Keratinocyte (primary cell): ENCODE results near the gene TMEM169. TPM values are rescaled to one million over a fixed set of nuclear protein-coding genes. Genes with fewer than 3 reads are reported as not detected.

Source experiments
- DNase-seq: peaks from one replicate; pipeline ENCODE4 v3.0.0-alpha.2; 2011; ENCODE audit warnings: low read depth, missing footprints, low spot score
- FAIRE-seq: peaks from 2 replicates; lab custom pipeline; 2011; peaks lifted over from hg19 to GRCh38; lab: Jason Lieb, UNC
- H2AFZ ChIP-seq: 2 replicates; pipeline ENCODE4 v1.6.0; 2012; ENCODE audit warnings: low read length, control low read depth, inconsistent platforms; ENCODE audit not compliant: control insufficient read depth
- H3K27ac ChIP-seq: 2 replicates; pipeline ENCODE4 v1.5.1; 2011; ENCODE audit warnings: low read length; ENCODE audit not compliant: control insufficient read depth, insufficient read depth
- H3K27me3 ChIP-seq: 3 replicates; pipeline ENCODE4 v1.6.0; 2011; ENCODE audit warnings: low read length; ENCODE audit not compliant: control insufficient read depth, insufficient read depth; ENCODE audit errors: extremely low read depth
- H3K36me3 ChIP-seq, 2 experiments: 2 replicates in 1 of 2; 3 replicates in 1 of 2; pipeline ENCODE4 v1.5.1; 2011; ENCODE audit warnings: low read length in 2 of 2, mild to moderate bottlenecking in 1 of 2; ENCODE audit not compliant: control insufficient read depth in 2 of 2, insufficient read depth in 2 of 2; ENCODE audit errors: extremely low read depth in 1 of 2
- H3K4me1 ChIP-seq: 3 replicates; pipeline ENCODE4 v1.5.1; 2011; ENCODE audit warnings: low read length; ENCODE audit not compliant: control insufficient read depth, insufficient read depth; ENCODE audit errors: extremely low read depth
- H3K4me2 ChIP-seq: 3 replicates; pipeline ENCODE4 v1.6.0; 2011; ENCODE audit warnings: low read depth, low read length; ENCODE audit not compliant: control insufficient read depth, insufficient read depth; ENCODE audit errors: extremely low read depth
- H3K4me3 ChIP-seq, 3 experiments: fragments of 200-600 bp in 1 of 3; sonication (generic) in 1 of 3; 2 replicates in 2 of 3; 3 replicates in 1 of 3; pipeline ENCODE4 v1.5.1; 2011 to 2016; ENCODE audit warnings: low read length in 3 of 3, mild to moderate bottlenecking in 3 of 3, control low read depth in 2 of 3, inconsistent platforms in 1 of 3, low read depth in 1 of 3, mixed read lengths in 1 of 3, mixed run types in 1 of 3, moderate library complexity in 1 of 3; ENCODE audit not compliant: control insufficient read depth in 2 of 3, insufficient read depth in 2 of 3; ENCODE audit errors: extremely low read depth in 1 of 3
- H3K79me2 ChIP-seq: 2 replicates; pipeline ENCODE4 v1.6.0; 2012; ENCODE audit warnings: low read length; ENCODE audit not compliant: control insufficient read depth, insufficient read depth
- H3K9ac ChIP-seq: 3 replicates; pipeline ENCODE4 v1.6.0; 2011; ENCODE audit warnings: low read length; ENCODE audit not compliant: control insufficient read depth, insufficient read depth; ENCODE audit errors: extremely low read depth
- H3K9me1 ChIP-seq: 3 replicates; pipeline ENCODE4 v1.6.0; 2011; ENCODE audit warnings: low read length; ENCODE audit not compliant: control insufficient read depth, insufficient read depth; ENCODE audit errors: extremely low read depth
- H3K9me3 ChIP-seq: 2 replicates; pipeline ENCODE4 v1.5.1; 2012; ENCODE audit warnings: low read depth, low read length; ENCODE audit not compliant: control insufficient read depth
- H4K20me1 ChIP-seq: 3 replicates; pipeline ENCODE4 v1.6.0; 2011; ENCODE audit warnings: low read length; ENCODE audit not compliant: control insufficient read depth, insufficient read depth; ENCODE audit errors: extremely low read depth
- CTCF ChIP-seq, 3 experiments: IDR thresholded peaks in 1 of 3; conservative IDR thresholded peaks in 1 of 3; optimal IDR thresholded peaks in 1 of 3; 2 replicates in 2 of 3; 3 replicates in 1 of 3; pipeline versions ENCODE3 to v1.5.1; 2011; ENCODE audit warnings: low read length in 3 of 3, mild to moderate bottlenecking in 3 of 3, moderate library complexity in 2 of 3, control low read depth in 1 of 3, inconsistent platforms in 1 of 3; ENCODE audit not compliant: insufficient read depth in 2 of 3; ENCODE audit errors: extremely low read depth in 1 of 3
- EZH2 ChIP-seq: IDR thresholded peaks from one replicate; pipeline ENCODE4 v1.6.1; 2012; ENCODE audit warnings: inconsistent platforms, mild to moderate bottlenecking, low read length, moderate library complexity
- dilution Hi-C: fragments of 300-500 bp; cut with MboI; formaldehyde crosslinking; loops from one replicate; pipeline ENCODE4 v1.7.0; 2020; ENCODE audit warnings: low sequenced_read_pairs; ENCODE audit not compliant: extremely low pct_ligation_motif_present
- polyA plus RNA-seq, 5 experiments: library from polyadenylated mRNA; depleted of rRNA in 3 of 5; stranded (reverse) in 3 of 5; stranded (forward) in 1 of 5; unstranded in 1 of 5; fragments of >200 nt; gene quantifications; 1 replicate in 1 of 5; 2 replicates in 3 of 5; 3 replicates in 1 of 5; pipeline versions ENCODE4 v1.2.1 to v1.2.3, GENCODE V29; 2011 to 2012; ENCODE audit warnings: missing spikeins in 2 of 5, low read depth in 1 of 5, low replicate concordance in 1 of 5

TMEM169 gene
- polyA plus RNA-seq, 1 donor (not counting 4 experiments of a cell fraction or from before 2014, with no cell fraction given), result not detected

- H3K27me3 ChIP-seq, result no peaks in the 10 kb centered on the region
- TF ChIP-seq CTCF (optimal IDR thresholded peaks at IDR 0.05 in 1 of 3, IDR thresholded peaks at IDR 0.05 in 1 of 3, conservative IDR thresholded peaks at IDR 0.05 in 1 of 3; ENCODE audit: extremely low read depth in 1 of 3, insufficient read depth in 2 of 3, low read length in 3 of 3), result no peak
- no peak for TF ChIP-seq EZH2
- H3K9ac ChIP-seq, result peak overlapping the region; percentile 61
- H3K4me2 ChIP-seq, result peak overlapping the region; percentile 85
- H3K4me3 ChIP-seq, result peak overlapping the region; percentile 9 to 52 (median 37)
- no peaks in the 10 kb centered on the region for H3K9me3 ChIP-seq
- no peaks in the 10 kb centered on the region for H3K9me1 ChIP-seq
- dilution Hi-C loops, result no loop called here
- DNase-seq (no peak), FAIRE-seq (no peak)
- H4K20me1 ChIP-seq, result no peaks in the 10 kb centered on the region
- H3K79me2 ChIP-seq, result peaks cover 36% of the 10 kb centered on the region
- no peak overlapping the region for H3K27ac ChIP-seq
- peaks cover 28% of the 10 kb centered on the region for H3K4me1 ChIP-seq
- H2AFZ ChIP-seq, result peak overlapping the region; percentile 91
- H3K36me3 ChIP-seq, result peaks cover 12 to 16% of the 10 kb centered on the region in 2 experiments
Measured at GRCh38 chr2:216107760-216108159, 26.0 kb downstream of the TMEM169 start.

GRCh38 chr2:216108310-216108966 lies 26.7 kb downstream of the TMEM169 start:
- no peaks in the 10 kb centered on the region for H4K20me1 ChIP-seq
- H3K79me2 ChIP-seq, result peaks cover 40% of the 10 kb centered on the region
- H3K36me3 ChIP-seq, result peaks cover 15 to 20% of the 10 kb centered on the region in 2 experiments
- no peak for TF ChIP-seq CTCF (optimal IDR thresholded peaks at IDR 0.05 in 1 of 3, IDR thresholded peaks at IDR 0.05 in 1 of 3, conservative IDR thresholded peaks at IDR 0.05 in 1 of 3; ENCODE audit: extremely low read depth in 1 of 3, insufficient read depth in 2 of 3, low read length in 3 of 3)
- no peak for TF ChIP-seq EZH2
- dilution Hi-C loops, result no loop called here
- H3K9ac ChIP-seq, result peak overlapping the region; percentile 97
- no peaks in the 10 kb centered on the region for H3K27me3 ChIP-seq
- H3K9me1 ChIP-seq, result no peaks in the 10 kb centered on the region
- peak overlapping the region; percentile 56 to 99 (median 93) for H3K4me3 ChIP-seq
- H2AFZ ChIP-seq, result peak overlapping the region; percentile 14
- DNase-seq (no peak), FAIRE-seq (no peak)
- H3K4me2 ChIP-seq, result peak overlapping the region; percentile 85
- no peaks in the 10 kb centered on the region for H3K9me3 ChIP-seq
- H3K4me1 ChIP-seq, result peaks cover 28% of the 10 kb centered on the region
- H3K27ac ChIP-seq, result peak overlapping the region; percentile 70
